Epithelial cell of proximal tubule (primary cell): ENCODE data around the gene TMEM176A. TPM values are rescaled to one million over a fixed set of nuclear protein-coding genes. Genes with fewer than 3 reads are reported as not detected.

ENCODE experiments used
- DNase-seq: peaks from one replicate; pipeline ENCODE4 v3.0.0-alpha.2; 2011; ENCODE audit warnings: low read depth
- H3K4me3 ChIP-seq: 2 replicates; pipeline ENCODE4 v1.5.1; 2011; ENCODE audit warnings: low read depth, mild to moderate bottlenecking, low read length
- CTCF ChIP-seq: conservative IDR thresholded peaks from 2 replicates; pipeline ENCODE4 v1.5.1; 2012; ENCODE audit warnings: low read depth, mild to moderate bottlenecking, low read length
- total RNA-seq: library from RNA; depleted of rRNA; stranded (reverse); fragments of >200 nt; gene quantifications from 2 replicates; pipeline ENCODE4 v1.2.3, GENCODE V29; 2015

TMEM176A gene
- total RNA-seq, 1 donor from 2014 or later, result 12.4 TPM

DNA sequence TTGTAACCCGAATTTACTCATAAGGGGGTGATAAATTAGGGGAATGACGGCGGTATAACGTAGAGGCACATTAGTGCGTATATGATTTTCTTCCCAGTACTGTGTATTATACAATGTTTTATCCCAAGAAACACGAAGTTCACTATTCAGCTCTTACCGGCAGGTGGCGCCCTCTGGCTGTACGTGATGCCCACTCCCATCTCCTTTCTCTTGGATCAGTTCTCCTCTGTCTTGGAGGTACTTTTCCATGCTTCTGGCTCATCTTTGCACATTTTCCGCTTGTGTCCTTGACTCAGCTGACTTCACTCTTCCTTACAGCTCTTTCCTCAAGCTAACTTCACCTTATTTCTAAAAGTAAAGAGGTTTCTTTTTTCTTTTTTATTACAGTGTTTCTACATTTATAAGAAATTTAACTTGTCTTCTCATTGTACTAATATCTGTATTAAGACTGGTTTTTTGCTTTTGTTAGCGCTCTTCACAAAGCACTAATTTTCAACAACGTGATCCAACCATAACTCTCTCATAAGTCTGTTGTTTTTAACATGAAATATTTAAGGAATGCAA, 21.7 kb upstream of the TMEM176A start:
- no peak for DNase-seq
- peak; percentile 91 for TF ChIP-seq CTCF
- no peak overlapping the region for H3K4me3 ChIP-seq

- no peak overlapping the region for H3K4me3 ChIP-seq
- no peak for TF ChIP-seq CTCF
- DNase-seq, result no peak
Measured at GRCh38 chr7:150780292-150780691, 20.3 kb upstream of the TMEM176A start.

DNA sequence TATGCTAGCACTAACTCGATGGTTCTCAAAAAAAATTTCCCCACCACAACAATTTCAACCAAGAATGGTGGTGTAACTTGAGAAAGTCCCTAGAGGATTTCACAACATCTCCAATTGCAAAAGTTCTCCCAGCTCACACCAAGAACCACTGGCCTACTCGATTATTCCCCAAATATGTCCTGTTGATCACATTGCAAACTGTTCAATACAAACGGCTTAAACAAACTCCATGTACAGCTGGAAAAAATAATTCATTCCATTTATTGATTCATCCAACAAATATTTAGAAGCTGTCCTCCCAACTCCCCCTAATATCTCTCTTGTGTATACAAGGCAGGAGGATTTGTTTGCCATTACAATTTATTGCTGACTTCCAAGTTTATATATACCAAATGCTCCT, 19.5 kb upstream of the TMEM176A start:
- H3K4me3 ChIP-seq, result no peak overlapping the region
- TF ChIP-seq CTCF, result no peak
- no peak for DNase-seq

DNA sequence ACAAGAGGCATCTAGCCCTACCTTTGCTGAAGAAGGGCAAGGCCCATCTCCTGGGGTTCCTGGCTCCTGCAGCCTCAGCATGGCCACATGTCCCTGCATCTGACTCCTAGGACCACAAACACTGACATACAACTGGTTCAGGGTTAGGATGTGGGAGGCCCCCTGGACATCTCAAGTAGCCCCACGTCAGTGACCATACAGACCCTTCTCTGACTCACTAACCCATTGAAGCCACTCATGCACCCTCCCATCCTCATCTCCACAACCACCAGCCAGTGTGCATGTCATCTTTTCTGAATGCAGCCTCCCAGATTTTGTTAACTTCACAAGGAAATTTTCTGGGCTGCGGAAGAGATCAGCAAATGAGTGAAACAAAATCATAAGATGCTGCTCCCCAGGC, 18.6 kb upstream of the TMEM176A start:
- no peak overlapping the region for H3K4me3 ChIP-seq
- DNase-seq, result no peak
- no peak for TF ChIP-seq CTCF

DNA sequence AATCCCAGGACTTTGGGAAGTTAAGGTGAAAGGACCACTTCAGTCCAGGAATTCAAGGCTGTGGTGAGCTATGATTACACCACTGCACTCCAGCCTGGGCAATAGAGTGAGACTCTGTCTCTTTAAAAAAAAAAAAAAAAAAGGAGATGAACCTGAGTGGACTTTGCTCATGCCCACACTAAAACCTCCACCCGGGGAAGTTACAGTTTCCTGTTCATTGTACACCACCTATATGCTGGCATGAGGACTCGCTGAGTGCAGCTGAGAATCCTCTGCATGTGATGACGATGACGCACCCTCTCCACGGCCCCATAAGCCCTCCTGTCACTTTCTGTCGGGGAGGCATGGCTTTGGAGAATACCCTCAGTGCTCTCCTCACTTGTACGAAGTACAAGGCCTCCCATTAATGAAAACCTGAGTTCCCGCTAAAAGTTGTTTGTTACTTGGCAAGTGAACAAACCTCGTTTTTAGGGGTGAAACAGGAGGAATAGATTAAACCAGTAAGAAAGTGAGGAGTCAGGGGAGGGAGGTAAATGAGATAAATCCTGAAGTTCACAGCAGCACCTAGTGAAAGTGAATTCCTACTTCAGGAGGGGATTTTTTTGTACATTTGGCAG, 16.3 kb upstream of the TMEM176A start:
- no peak for DNase-seq
- no peak for TF ChIP-seq CTCF
- no peak overlapping the region for H3K4me3 ChIP-seq

- no peak for DNase-seq
- no peak overlapping the region for H3K4me3 ChIP-seq
- no peak for TF ChIP-seq CTCF
Measured at GRCh38 chr7:150784954-150785353, 15.6 kb upstream of the TMEM176A start.
